ENCODE data around the gene ZNF280A. TPM values are rescaled to one million over a fixed set of nuclear protein-coding genes. Genes with fewer than 3 reads are reported as not detected.

Gene ZNF280A
- total RNA-seq, 2 donors from 2014 or later: not detected

DNA sequence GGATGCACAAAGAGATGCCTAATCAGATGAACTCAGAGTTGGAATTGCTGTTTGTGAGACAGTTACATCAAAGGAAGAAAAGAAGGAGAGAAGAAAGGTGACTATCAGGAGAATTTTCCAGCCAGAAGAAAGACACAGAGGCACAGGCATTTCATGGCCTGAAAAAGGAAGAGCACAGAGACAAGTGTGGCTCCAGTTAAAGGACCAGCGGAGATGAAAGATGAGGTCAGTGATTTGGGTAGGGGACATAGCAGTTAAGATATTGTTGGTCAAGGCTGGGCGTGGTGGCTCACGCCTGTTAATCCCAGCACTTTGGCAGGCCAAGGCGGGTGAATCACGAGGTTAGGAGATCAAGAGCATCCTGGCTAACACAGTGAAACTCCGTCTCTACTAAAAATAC lies 3.4 kb upstream of the ZNF280A start:
- intact Hi-C loops (cut with DNase I): no loop called here
- H3K9me3 ChIP-seq: no peaks in the 10 kb centered on the region

DNA sequence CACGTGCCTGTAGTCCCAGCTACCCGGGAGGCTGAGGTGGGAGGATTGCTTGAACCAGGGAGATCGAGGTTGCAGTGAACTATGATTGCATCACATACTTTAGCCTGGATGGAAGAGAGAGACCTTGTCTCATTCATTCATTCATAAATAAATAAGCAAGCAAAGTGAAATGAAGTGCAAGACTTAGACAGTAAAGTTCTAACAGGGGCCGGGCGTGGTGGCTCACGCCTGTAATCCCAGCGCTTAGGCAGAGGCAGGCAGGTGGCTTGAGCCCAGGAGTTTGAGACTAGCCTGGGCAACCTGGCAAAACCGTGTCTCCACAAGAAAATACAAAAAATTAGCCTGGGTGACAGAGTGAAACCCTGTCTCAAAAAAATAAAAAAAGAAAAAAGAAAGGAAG lies 1.6 kb upstream of the ZNF280A start:
- no peak for TF ChIP-seq POLR2A (IDR thresholded peaks at IDR 0.05)
- TF ChIP-seq, protein P1, sequence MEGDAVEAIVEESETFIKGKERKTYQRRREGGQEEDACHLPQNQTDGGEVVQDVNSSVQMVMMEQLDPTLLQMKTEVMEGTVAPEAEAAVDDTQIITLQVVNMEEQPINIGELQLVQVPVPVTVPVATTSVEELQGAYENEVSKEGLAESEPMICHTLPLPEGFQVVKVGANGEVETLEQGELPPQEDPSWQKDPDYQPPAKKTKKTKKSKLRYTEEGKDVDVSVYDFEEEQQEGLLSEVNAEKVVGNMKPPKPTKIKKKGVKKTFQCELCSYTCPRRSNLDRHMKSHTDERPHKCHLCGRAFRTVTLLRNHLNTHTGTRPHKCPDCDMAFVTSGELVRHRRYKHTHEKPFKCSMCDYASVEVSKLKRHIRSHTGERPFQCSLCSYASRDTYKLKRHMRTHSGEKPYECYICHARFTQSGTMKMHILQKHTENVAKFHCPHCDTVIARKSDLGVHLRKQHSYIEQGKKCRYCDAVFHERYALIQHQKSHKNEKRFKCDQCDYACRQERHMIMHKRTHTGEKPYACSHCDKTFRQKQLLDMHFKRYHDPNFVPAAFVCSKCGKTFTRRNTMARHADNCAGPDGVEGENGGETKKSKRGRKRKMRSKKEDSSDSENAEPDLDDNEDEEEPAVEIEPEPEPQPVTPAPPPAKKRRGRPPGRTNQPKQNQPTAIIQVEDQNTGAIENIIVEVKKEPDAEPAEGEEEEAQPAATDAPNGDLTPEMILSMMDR (IDR thresholded peaks at IDR 0.05): no peak
- no peak for TF ChIP-seq POLR2AphosphoS5 (IDR thresholded peaks at IDR 0.05)

More for the DNA sequence above, 3.4 kb upstream of the ZNF280A start:
- Histone ChIP-seq H3K4me1 (replicated peaks) (no peaks in the 10 kb centered on the region), H3K27ac (no peak overlapping the region), H3K4me3 (no peak overlapping the region), H3K27me3 (replicated peaks; ENCODE audit: insufficient read depth) (no peaks in the 10 kb centered on the region), H3K36me3 (no peaks in the 10 kb centered on the region)
- WGBS: 86% methylated on average over 6 of the region's 6 CpGs
- DNase-seq (ENCODE audit: low spot score): no peak
- TF ChIP-seq POLR2A (IDR thresholded peaks at IDR 0.05): no peak
- TF ChIP-seq, protein P1 (IDR thresholded peaks at IDR 0.05): no peak
- no peak for TF ChIP-seq POLR2AphosphoS5 (IDR thresholded peaks at IDR 0.05)

DNA sequence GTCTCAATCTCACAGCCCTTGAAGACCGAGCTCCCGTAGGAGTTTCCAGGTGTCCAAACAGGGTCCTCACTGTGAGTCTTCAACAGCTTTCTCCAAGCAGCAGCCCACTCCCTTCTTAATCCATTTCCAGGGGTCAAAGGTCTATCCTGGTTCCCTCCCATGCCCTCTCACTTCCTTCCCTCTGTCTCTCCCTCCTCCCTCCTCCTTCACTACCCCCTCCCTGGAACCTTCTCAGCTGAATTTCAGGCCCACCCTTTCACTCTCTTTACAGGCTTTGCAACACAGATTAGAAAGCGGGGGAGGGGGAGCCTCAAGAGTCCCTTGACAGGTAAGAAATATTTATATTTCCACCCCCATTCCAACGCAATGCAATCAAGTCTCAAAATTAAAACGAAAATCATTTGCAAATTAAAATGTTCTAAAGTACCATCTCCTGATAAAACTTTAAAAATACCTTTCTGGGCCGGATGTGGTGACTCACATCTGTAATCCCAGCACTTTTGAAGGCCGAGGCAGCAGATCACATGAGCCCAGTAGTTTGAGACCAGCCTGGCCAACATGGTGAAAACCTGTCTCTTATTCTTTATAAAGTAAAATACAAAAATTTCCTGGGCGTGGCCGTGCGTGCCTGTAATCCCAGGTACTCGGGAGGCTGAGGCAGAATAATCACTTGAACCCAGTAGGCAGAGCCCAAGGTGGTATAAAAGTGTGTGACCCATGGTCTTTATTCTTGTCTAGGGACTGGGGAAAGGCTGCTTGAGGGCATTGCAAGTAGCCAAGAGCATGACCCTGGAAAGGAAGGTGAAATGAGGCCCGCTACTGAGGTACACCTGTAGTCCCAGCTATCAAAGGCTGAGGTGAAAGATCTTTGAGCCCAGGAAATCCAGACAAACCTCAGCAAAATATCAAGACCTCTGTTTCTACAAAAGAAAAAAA lies 865 bp upstream of the ZNF280A start:
- H3K27me3 ChIP-seq (replicated peaks; ENCODE audit: insufficient read depth): no peaks in the 10 kb centered on the region
- no peaks in the 10 kb centered on the region for H3K9me3 ChIP-seq
- H3K4me1 ChIP-seq (replicated peaks): no peaks in the 10 kb centered on the region
- H3K27ac ChIP-seq: no peak overlapping the region
- H3K4me3 ChIP-seq: no peak overlapping the region
- intact Hi-C loops (cut with DNase I): no loop called here
- TF ChIP-seq, protein P1 (IDR thresholded peaks at IDR 0.05): no peak
- TF ChIP-seq POLR2A (IDR thresholded peaks at IDR 0.05): no peak
- no peak for TF ChIP-seq POLR2AphosphoS5 (IDR thresholded peaks at IDR 0.05)
- H3K36me3 ChIP-seq: no peaks in the 10 kb centered on the region
- 77% methylated on average over 12 of the region's 12 CpGs for WGBS
- no peak for DNase-seq (ENCODE audit: low spot score)

More for the DNA sequence above, 1.6 kb upstream of the ZNF280A start:
- Histone ChIP-seq H3K4me1 (replicated peaks) (no peaks in the 10 kb centered on the region), H3K27me3 (replicated peaks; ENCODE audit: insufficient read depth) (no peaks in the 10 kb centered on the region), H3K4me3 (no peak overlapping the region), H3K9me3 (no peaks in the 10 kb centered on the region), H3K27ac (no peak overlapping the region), H3K36me3 (no peaks in the 10 kb centered on the region)
- 80% methylated on average over 8 of the region's 8 CpGs for WGBS
- intact Hi-C loops (cut with DNase I): no loop called here
- no peak for DNase-seq (ENCODE audit: low spot score)

DNA sequence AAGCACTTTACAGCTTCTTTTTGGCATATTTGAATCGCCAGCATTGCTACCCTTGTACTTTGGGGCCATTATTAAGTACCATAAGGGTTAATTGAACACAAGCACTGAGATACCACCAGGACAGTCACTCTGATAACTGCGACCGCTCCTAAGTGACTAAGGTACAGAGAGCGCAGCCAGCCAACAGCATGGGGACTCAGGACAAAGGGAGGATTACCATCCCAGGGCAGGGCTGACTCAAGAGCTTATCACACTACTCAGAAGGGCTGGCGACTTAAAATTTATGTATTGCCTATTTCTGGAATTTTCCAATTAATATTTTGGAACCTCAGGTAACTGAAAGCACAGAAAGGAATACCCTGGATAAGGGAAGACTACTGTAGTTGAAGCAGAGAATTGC lies 479 bp downstream of the ZNF280A start:
- 82% methylated on average over 5 of the region's 5 CpGs for WGBS
- H3K9me3 ChIP-seq: no peaks in the 10 kb centered on the region
- TF ChIP-seq, protein P1 (IDR thresholded peaks at IDR 0.05): no peak
- no peak for TF ChIP-seq POLR2A (IDR thresholded peaks at IDR 0.05)
- TF ChIP-seq POLR2AphosphoS5 (IDR thresholded peaks at IDR 0.05): no peak
- H3K4me3 ChIP-seq: no peak overlapping the region
- H3K27ac ChIP-seq: no peak overlapping the region
- no peaks in the 10 kb centered on the region for H3K4me1 ChIP-seq (replicated peaks)
- intact Hi-C loops (cut with DNase I): no loop called here
- H3K27me3 ChIP-seq (replicated peaks; ENCODE audit: insufficient read depth): no peaks in the 10 kb centered on the region
- no peaks in the 10 kb centered on the region for H3K36me3 ChIP-seq
- no peak for DNase-seq (ENCODE audit: low spot score)

DNA sequence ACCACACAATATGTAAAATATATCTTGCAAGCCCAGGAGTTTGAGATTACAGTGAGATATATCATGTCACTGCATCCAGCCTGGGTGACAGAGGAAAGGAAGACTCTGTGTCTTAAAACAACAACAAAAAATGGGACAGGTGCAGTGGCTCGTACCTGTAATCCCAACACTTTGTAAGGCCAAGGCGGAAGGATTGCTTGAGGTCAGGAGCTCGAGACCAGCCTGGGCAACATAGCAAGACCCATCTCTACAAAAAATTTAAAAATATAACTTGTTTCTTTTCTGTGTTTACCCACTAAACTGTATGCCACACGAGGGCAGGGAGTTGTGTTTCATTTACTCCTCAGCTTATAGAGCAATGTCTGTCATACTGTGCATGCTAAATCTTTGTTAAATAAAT lies 3.1 kb downstream of the ZNF280A start:
- intact Hi-C loops (cut with DNase I): no loop called here
- no peaks in the 10 kb centered on the region for H3K9me3 ChIP-seq
- no peak overlapping the region for H3K27ac ChIP-seq
- H3K36me3 ChIP-seq: no peaks in the 10 kb centered on the region
- H3K4me3 ChIP-seq: no peak overlapping the region
- TF ChIP-seq POLR2AphosphoS5 (IDR thresholded peaks at IDR 0.05): no peak
- no peak for TF ChIP-seq POLR2A (IDR thresholded peaks at IDR 0.05)
- 69% methylated on average over 4 of the region's 4 CpGs for WGBS
- no peak for DNase-seq (ENCODE audit: low spot score)
- H3K27me3 ChIP-seq (replicated peaks; ENCODE audit: insufficient read depth): no peaks in the 10 kb centered on the region
- no peaks in the 10 kb centered on the region for H3K4me1 ChIP-seq (replicated peaks)

Data from prostate gland (tissue), 2 donors.